DND-41 (cell line): ENCODE results near the gene FERMT2.

Experiments used
- ATAC-seq: fragments of 200-7000 bp; cut with Tn5 transposase; 3 replicates; pipeline ENCODE4 v1.9.1; 2021; ENCODE audit warnings: low read depth; ENCODE audit not compliant: insufficient read depth
- DNase-seq: peaks from one replicate; pipeline ENCODE4 v3.0.0-alpha.2; 2020
- H2AFZ ChIP-seq: 2 replicates; pipeline ENCODE4 v1.6.0; 2012; ENCODE audit warnings: low read depth, low read length
- H3K27ac ChIP-seq: 2 replicates; pipeline ENCODE4 v1.5.1; 2012; ENCODE audit warnings: low read length, inconsistent platforms
- H3K27me3 ChIP-seq: fragments of 200-600 bp; sonication (generic); 2 replicates; pipeline ENCODE4 v1.6.0; 2012; ENCODE audit warnings: low read length, mild to moderate bottlenecking, inconsistent platforms; ENCODE audit not compliant: insufficient read depth, poor library complexity
- H3K36me3 ChIP-seq: 2 replicates; pipeline ENCODE4 v1.5.1; 2012; ENCODE audit warnings: low read length, inconsistent platforms; ENCODE audit not compliant: insufficient read depth
- H3K4me1 ChIP-seq: 2 replicates; pipeline ENCODE4 v1.5.1; 2012; ENCODE audit warnings: mild to moderate bottlenecking, low read length; ENCODE audit not compliant: insufficient read depth
- H3K4me2 ChIP-seq: 2 replicates; pipeline ENCODE4 v1.6.0; 2012; ENCODE audit warnings: mild to moderate bottlenecking, moderate library complexity, low read length, inconsistent platforms; ENCODE audit not compliant: insufficient read depth
- H3K4me3 ChIP-seq, 2 experiments: fragments of 200-600 bp in 1 of 2; shearing (Covaris generic) in 1 of 2; 2 replicates each; pipeline ENCODE4 v1.5.1; 2012 to 2016; ENCODE audit warnings: inconsistent platforms in 2 of 2, low read length in 2 of 2, mild to moderate bottlenecking in 2 of 2, low read depth in 1 of 2, moderate library complexity in 1 of 2
- H3K79me2 ChIP-seq: 2 replicates; pipeline ENCODE4 v1.6.0; 2012; ENCODE audit warnings: low read length, inconsistent platforms; ENCODE audit not compliant: insufficient read depth
- H3K9ac ChIP-seq: 2 replicates; pipeline ENCODE4 v1.6.0; 2012; ENCODE audit warnings: low read depth, mild to moderate bottlenecking, inconsistent platforms, low read length, moderate library complexity
- H3K9me3 ChIP-seq: 2 replicates; pipeline ENCODE4 v1.5.1; 2012; ENCODE audit warnings: low read length, moderate library complexity, mild to moderate bottlenecking, inconsistent platforms; ENCODE audit not compliant: insufficient read depth, severe bottlenecking
- H4K20me1 ChIP-seq: 2 replicates; pipeline ENCODE4 v1.6.0; 2012; ENCODE audit warnings: low read length; ENCODE audit not compliant: insufficient read depth
- EZH2 ChIP-seq: IDR thresholded peaks from 3 replicates; pipeline ENCODE4 v1.6.1; 2012; ENCODE audit warnings: borderline replicate concordance, low read depth, mild to moderate bottlenecking, moderate library complexity, low read length, inconsistent platforms; ENCODE audit not compliant: severe bottlenecking
- TF ChIP-seq, protein P1 (sequence below): IDR thresholded peaks from 2 replicates; pipeline ENCODE4 v1.5.1; 2012; ENCODE audit warnings: borderline replicate concordance, low read length, moderate library complexity, mild to moderate bottlenecking; ENCODE audit not compliant: poor library complexity, severe bottlenecking; ENCODE audit errors: extremely low read depth

FERMT2 gene

DNA sequence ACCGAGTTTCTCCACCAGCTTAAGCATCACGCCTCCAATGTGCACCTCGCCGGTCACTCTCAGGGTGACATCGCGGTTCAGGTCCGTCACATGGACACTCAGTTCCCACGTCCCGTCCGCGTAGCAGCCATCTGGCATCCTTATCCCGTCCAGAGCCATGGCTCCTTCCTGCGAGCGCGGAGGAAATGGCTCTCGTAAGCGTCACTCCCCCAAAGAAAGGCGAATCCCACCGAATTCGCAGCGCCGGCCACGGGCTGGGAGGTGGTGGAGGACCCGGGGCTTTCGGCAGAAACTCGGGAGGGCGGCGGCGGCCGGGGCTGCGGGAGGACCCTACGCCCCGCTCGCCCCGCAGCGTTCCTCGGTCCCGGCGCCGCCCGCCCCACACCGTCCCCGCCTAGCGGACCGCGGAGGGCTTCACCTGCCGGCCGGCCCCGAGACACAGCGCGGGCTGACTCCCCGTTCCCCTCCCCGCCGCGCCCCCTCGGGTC lies 396 bp downstream of the FERMT2 start:
- Histone ChIP-seq H3K4me3 (peak overlapping the region; percentile 77 to 95), H3K9ac (peak overlapping the region; percentile 85), H3K4me1 (peaks cover 36% of the 10 kb centered on the region), H3K36me3 (peaks cover 11% of the 10 kb centered on the region; the same call in 1 of the 2 replicates), H3K27ac (peak overlapping the region; percentile 72), H3K79me2 (peaks cover 29% of the 10 kb centered on the region), H4K20me1 (no peaks in the 10 kb centered on the region), H3K27me3 (no peaks in the 10 kb centered on the region), H3K9me3 (no peaks in the 10 kb centered on the region), H3K4me2 (peak overlapping the region; percentile 90), H2AFZ (peak overlapping the region; percentile 97)
- ATAC-seq (peak; percentile 71), DNase-seq (peak; percentile 46)
- TF ChIP-seq, protein P1, sequence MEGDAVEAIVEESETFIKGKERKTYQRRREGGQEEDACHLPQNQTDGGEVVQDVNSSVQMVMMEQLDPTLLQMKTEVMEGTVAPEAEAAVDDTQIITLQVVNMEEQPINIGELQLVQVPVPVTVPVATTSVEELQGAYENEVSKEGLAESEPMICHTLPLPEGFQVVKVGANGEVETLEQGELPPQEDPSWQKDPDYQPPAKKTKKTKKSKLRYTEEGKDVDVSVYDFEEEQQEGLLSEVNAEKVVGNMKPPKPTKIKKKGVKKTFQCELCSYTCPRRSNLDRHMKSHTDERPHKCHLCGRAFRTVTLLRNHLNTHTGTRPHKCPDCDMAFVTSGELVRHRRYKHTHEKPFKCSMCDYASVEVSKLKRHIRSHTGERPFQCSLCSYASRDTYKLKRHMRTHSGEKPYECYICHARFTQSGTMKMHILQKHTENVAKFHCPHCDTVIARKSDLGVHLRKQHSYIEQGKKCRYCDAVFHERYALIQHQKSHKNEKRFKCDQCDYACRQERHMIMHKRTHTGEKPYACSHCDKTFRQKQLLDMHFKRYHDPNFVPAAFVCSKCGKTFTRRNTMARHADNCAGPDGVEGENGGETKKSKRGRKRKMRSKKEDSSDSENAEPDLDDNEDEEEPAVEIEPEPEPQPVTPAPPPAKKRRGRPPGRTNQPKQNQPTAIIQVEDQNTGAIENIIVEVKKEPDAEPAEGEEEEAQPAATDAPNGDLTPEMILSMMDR: no peak
- TF ChIP-seq EZH2: no peak

DNA sequence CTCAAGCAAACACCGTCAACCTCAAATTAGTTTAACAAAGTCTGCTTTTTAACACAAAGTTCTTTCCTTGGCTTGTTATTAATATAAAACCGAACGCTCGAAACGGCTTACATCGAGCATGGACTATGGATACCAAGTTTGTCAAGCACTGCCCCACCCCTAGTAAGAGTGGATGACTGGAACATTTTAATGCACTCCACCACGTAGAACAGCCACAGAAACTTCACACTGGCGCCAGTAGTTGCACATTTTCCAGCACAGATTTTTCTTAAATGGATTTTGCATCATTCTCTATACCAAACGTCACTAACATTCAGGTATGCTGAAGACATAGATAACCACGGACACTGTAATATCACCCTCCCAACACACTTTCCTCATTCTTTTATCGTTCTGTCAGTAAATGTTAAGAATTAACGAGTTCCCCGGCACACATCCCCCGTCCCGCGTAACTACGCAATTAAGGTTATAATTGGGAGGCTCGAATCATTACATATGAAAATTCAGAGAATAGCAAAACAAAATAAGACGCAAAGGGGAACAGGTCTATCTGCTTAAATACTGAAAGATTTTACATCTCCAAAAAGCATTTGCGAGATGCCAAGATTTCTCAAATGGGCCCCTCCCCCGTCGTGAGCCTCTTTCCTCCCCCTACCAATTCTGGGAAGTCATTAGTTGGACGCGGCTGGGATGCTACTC lies 990 bp downstream of the FERMT2 start:
- no peaks in the 10 kb centered on the region for H4K20me1 ChIP-seq
- H3K27me3 ChIP-seq: no peaks in the 10 kb centered on the region
- DNase-seq: no peak
- peaks cover 36% of the 10 kb centered on the region for H3K4me1 ChIP-seq
- peaks cover 11% of the 10 kb centered on the region; the same call in 1 of the 2 replicates for H3K36me3 ChIP-seq
- H2AFZ ChIP-seq: peak overlapping the region; percentile 97
- TF ChIP-seq EZH2: no peak
- TF ChIP-seq, protein P1: no peak
- peaks cover 31% of the 10 kb centered on the region for H3K79me2 ChIP-seq
- peak overlapping the region; percentile 90 for H3K4me2 ChIP-seq
- peak overlapping the region; percentile 77 to 95 for H3K4me3 ChIP-seq
- ATAC-seq: 0 out of 3 replicates have a peak, but pooled peaks have one; percentile 7
- H3K9ac ChIP-seq: peak overlapping the region; percentile 85
- H3K27ac ChIP-seq: peak overlapping the region; percentile 72
- no peaks in the 10 kb centered on the region for H3K9me3 ChIP-seq

DNA sequence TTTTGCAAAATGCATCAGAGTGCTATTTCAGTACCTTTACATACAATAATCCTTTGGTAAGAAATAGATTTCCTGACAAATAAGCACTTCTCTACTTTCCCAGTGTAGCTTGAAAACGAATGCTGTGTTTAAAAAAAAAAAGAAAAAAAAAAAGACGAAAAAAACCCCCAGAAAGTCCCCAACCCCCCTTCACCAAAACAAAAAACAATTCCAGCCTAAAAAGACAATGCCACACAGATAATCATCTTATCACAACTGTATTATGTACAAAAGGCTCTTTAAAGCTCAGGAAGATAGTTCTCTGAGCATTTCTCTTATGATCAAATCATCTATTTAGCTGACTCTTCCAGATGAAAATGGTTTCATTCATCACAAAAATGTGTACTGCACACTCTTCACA lies 1.6 kb downstream of the FERMT2 start:
- no peak for DNase-seq
- peaks cover 14% of the 10 kb centered on the region; the same call in 1 of the 2 replicates for H3K36me3 ChIP-seq
- ATAC-seq: no peak
- peak overlapping the region; percentile 90 for H3K4me2 ChIP-seq
- no peak overlapping the region; the same call in 1 of the 2 replicates for H3K9ac ChIP-seq
- no peaks in the 10 kb centered on the region for H3K27me3 ChIP-seq
- no peaks in the 10 kb centered on the region for H4K20me1 ChIP-seq
- peaks cover 36% of the 10 kb centered on the region for H3K4me1 ChIP-seq
- H3K9me3 ChIP-seq: no peaks in the 10 kb centered on the region
- no peak overlapping the region for H2AFZ ChIP-seq
- TF ChIP-seq, protein P1: no peak
- TF ChIP-seq EZH2: no peak
- H3K27ac ChIP-seq: no peak overlapping the region
- peak overlapping the region in 1 of 2 experiments; percentile 95; a peak in 2 of 4 replicates for H3K4me3 ChIP-seq
- H3K79me2 ChIP-seq: peaks cover 31% of the 10 kb centered on the region
